Activated CD8-positive, alpha-beta memory T cell treated with anti-CD3 and anti-CD28 coated beads, Interleukin-2, amount 50 U/mL, for 1 hour (primary cell): Measurements from ENCODE around the gene BRAF.
"Not testable (repeated sequence)": the region's sequence is repeated elsewhere in the genome, so short reads cannot be mapped to it uniquely, and the experiment has no call there.

Experiments used
- DNase-seq: peaks from one replicate; pipeline ENCODE4 v3.0.0-alpha.2; 2020; ENCODE audit errors: extremely low read depth

Gene BRAF

DNA sequence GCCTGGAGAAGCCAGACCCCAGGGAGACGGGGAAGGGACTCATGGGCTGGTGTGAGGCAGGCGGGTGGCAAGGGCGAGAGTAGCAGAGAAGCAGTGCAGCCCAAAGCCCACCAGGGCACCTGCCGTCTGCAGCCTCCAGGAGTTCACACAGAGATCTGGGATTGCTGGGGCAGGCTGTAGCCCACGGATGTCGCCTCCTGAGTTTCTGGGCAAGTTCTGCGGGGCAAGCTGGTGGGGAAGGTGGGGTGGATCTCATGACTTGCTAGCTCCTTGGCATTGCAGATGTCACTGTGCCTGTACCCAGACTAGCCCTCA lies 246.0 kb downstream of the BRAF start:
- DNase-seq, result no peak

DNA sequence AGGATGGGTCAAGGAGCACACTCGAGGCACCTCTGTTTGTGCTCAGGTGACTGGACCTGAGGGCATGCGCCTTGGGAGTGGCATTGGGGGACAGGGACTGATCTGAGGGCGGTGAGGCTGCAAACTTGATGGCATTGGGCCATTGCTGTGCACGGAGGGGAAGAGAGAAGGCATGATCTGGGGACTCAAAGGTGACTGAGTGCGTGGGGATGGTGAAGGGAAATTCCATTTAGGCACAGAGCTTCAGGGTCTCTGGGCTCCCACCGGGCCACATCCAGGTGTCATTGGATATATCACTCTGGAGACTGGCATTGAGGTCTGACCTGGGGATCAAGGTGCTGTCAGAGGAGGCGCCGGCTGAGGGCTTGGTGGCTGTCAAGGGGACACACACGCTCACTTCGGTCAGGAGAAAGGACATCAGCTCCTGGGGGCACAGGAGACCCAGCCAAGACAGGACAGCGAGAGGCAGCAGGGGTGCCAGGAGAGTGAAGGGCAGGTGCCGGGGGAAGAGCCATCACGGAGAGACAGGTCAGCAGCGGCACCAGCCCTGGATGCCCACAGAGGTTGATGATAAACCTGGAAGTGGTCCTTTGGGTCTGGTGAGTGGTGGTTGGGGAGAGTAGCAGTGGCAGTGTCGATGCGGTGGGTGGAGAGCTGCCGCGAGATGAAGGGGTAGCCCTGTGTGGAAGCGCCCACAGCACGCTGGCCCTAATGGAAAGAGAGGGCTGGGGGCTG lies 246.5 kb downstream of the BRAF start:
- no peak for DNase-seq

DNA sequence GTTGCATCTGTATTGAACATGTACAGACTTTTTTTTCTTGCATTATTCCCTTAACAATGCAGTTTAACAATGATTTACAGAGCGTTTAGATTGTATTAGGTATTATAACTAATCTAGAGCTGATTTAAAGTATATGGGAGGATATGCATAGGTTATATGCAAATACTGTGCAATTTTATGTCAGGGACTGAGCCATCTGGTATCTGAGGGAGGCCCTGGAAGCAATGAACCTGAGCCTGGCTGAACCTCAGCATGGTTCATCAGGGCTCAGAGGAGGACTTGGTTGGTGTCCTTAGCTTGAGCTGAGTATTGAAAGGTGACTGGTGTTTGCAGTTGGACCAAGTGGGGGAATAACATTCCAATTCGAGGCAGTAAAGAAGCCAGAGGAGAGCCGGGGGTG lies 247.2 kb downstream of the BRAF start:
- DNase-seq, result no peak

DNA sequence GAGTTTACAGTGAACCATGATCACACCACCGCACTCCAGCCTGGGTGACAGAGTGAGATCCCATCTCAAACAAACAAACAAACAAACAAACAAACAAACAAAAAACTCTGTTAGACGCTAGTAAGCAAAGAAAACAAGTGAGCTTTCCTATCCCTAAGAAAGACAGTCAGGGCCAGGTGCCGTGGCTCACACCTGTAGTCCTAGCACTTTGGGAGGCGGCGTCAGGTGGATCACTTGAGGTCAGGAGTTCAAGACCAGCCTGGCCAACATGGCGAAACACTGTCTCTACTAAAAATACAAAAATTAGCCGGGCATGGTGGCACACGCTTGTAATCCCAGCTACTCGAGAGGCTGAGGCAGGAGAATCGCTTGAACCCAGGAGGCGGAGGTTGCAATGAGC lies 247.8 kb downstream of the BRAF start:
- not testable (repeated sequence) for DNase-seq

DNA sequence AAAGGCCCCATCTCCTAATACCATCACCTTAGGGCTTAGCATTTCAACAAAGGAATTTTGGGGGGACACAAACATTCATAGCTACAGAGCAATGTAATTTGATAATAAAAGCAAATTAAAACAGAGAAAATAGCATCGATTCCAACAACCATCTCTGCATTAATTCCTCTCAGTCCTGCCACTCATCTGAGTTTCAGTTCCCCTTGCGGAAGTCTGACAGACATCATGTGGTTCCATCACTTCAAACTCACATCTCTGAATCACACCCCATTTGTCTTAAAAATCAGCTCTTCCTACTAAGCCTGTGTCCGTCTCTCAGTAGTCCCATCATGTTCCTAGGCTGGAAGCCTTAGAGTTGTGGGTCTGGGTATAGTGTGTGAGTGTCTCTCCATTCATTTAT lies 248.4 kb downstream of the BRAF start:
- DNase-seq, result no peak

DNA sequence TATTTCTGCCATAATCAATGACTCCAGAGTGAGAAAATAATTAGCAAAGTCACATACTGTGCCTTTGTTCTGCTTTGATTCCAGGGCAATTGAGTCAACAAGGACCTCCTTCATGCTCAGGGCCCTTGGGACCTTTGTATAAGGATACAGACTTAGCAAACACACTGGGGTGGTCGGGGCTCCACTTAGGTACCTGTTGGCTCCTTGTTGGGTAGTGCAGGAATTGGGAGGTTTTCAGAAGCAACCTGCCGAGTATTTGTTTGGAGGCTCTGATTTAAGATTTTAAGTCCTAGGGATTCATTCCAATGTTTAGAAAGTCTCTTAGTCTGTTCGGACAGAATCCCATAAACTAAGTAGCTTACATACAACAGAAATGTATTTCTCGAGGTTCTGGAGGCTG lies 249.0 kb downstream of the BRAF start:
- no peak for DNase-seq

DNA sequence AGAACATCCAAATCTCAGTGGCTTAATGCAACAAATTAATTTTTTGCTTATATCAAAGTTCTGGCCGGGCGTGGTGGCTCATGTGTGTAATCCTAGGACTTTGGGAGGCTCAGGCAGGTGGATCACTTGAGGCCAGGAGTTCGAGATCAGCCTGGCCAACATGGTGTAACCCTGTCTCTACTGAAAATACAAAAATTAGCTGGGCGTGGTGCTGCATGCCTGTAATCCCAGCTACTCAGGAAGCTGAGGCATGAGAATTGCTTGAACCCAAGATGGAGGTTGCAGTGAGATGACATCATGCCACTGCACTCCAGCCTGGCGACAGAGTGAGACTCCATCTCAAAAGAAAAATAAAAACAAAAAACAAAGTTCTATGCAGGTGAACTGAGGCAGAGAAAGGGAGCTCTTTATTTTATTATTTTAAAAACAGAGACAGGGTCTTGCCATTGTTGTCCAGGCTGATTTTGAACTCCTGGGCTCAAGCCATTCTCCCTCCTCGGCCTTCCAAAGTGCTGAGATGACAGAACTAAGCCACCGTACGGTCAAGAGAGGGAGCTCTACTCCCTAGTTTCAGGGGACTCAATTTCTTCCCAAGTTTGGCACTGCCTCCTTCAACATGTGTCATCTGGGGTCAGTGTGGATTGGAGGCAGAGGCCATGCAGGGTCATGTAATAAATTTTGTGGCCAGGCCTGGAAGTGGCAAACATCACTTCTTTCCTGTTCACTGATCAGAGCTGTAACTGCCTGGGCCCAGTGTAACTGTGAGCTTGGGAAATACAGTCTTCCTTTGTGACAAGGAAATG lies 249.6 kb downstream of the BRAF start:
- no peak for DNase-seq

DNA sequence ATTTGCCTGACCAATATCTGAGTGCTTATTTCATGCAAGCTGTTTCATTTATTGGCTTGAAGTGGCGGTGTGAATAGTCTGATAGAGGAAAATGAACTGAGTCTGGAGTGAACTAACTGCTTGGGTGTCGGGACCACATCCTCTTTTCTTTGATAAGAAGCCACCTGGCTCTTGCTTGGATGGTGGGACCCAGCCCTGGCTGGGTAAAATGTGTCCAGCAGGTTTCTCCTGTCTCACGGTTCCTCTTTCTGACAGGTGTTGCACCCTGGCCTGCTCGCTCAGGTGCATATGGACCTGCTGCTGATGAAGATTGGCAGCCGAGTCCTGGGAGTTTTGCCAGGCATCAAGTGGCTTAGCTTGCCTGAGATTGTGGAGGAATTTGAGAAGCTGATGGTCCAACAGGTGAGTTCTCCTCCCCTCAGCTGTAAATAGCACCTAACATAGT lies 250.4 kb downstream of the BRAF start:
- no peak for DNase-seq

DNA sequence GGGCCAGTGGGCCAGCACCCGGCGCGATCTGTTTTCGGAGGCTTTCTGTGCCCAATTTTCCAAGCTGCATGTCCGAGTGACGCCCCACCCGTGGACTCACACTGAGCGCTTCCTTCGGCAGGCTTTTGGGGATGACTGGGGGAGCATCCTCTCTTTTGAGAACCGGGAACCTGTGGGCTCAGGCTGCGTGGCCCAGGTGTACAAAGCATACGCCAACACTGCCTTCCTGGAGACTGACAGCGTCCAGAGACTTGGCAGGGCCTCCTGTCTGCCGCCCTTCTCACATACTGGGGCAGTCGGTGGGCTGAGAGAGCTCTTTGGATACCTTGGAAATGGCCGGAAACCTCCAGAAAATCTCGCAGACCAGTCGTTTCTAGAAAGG lies 251.0 kb downstream of the BRAF start:
- DNase-seq, result no peak

DNA sequence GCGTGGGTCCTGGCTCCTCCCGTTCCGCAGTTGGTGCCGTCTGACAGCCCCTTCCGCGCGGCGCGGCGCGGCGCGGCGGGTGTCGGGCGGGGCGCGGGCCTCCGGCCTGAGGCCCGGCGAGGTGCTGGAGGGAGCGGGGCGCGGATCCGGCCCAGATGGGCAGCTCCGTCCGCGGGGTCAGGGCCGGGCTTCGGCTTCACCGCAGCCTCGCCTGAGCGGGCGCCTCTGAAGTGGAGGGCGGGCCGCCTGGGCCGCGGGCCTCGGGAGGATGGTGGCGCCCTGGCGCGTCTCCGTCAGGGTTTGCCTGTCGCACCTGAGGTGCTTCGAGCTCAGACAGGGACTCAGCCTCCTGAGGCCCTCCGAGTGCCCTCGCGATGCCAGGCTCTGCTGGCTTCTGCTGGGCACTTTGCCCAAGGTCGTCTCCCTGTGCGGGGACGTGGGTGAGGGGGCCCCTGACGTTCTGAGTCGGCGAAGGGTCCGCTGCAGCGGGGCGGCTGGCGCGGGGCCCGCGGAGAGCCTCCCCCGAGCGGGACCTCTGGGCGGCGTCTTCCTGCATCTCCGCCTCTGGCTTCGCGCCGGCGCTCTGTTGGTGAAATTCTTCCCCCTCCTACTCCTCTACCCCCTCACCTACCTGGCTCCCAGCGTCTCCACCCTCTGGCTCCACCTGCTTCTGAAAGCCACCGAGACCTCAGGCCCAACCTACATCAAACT lies 251.5 kb downstream of the BRAF start:
- no peak for DNase-seq

DNA sequence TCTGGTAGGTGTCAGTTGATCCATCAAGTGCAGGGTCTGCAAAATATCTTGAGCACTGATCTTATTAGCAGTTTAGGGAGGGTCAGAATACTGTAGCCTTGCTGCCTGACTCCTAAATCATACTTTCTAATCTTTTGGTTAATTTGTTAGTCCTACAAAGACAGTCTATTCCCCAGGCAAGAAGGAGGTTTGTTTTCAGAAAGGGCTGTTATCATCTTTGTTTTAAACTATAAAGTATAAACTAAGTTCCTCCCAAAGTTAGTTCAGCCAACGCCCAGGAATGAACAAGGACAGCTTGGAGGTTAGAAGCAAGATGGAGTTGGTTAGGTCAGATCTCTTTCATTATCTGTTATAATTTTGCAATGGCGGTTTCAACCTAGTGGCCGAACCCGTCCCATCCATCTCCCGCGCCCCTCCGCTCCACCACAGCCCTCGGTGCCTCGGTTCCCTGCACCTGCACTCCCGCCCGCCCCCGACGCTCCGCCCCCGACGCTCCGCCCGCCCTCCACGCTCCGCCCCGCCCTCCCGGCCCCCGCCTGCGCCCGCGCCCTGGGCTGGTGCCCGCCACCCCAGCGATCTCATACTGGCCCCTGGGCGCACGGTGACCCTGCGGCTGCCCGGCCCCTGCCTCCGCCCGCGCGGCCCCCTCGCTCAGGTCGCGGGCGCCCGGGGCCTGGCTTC lies 252.2 kb downstream of the BRAF start, which contains the start of gene ADCK2:
ADCK2 (plus strand) TSS at position 564 of the 681 bp plus-strand sequence. CDS start 386 bp downstream, outside the sequence.
- DNase-seq, result no peak

DNA sequence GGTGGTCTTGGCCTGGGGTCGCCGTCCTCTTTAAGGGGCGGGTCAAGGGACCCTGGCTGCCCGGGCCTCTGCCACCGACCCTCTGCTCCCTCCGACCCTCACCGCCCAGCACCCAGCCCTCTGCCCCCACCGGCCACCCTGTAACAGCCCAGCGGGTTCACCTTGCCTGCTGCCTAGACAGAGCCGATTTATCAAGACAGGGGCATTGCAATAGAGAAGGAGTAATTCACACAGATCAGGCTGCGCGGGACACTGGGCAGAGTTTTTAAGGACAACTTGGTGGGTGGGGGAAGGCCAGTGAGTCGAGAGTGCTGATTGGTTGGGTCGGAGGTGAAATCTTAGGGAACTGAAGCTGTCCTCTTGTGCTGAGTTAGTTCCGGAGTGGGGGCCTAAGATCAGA lies 252.8 kb downstream of the BRAF start:
- no peak for DNase-seq

DNA sequence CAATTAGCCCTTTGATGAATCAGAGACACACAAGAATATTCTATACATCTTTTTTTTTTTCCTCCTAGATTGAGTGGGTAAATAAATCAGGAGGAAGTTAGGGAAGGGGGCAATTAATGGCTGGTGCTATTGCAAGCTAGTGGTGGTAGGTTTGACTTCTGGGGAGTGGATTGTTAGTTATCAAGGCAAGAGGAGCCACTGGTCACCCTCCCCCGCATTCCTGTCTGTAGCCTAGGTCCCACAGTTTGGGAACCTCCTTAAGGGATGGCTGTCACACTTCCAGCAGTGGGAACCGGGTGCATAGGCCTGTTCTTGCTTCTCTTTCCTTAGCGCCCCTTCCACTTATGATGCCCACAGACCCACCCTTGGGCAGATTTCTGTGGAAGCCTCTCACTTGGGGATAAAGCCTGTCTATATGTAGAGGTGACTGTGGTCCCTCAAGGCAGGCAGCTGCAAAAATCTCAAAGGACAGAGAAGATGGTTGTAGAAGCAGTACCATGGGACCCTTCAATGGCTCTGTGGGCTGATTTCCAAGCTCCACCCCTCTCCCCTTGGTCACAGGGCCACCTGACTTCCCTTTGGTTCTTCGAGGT lies 254.3 kb downstream of the BRAF start:
- no peak for DNase-seq

DNA sequence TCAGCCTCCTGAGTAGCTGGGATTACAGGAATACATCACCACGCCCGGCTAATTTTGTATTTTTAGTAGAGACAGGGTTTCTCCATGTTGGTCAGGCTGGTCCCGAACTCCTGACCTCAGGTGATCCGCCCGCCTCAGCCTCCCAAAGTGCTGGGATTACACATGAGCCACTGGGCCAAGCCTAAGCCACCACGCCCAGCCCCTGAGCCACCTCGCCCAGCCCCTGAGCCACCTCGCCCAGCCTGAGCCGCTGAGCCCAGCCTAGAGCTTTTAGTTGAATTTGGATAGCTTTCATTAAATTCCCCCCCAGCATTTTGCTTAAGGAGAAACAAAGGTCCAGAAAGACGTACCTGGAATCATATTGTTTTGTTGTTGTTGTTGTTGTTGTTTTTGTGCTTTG lies 254.9 kb downstream of the BRAF start:
- DNase-seq, result not testable (repeated sequence)

DNA sequence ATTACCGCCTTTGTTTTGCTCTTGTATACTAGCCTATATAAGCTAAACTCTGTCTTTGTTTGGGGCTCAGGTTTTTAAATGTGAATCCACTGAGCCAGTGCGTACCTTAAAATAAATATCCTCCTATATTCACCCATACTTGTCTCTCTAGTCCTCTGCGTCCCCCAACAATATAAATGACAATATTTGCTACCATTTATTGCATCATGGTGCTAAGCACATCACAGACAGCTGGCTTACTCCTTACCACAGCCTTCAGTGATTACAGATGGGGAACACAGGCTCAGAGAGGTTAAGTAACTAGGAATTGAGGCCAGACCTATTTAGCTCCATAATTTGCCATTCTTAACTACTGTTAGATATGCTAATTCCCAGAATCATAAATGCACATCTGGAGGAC lies 255.4 kb downstream of the BRAF start:
- DNase-seq, result no peak
